ENCODE data around the gene USH2A. TPM values are rescaled to one million over a fixed set of nuclear protein-coding genes. Genes with fewer than 3 reads are reported as not detected.

The USH2A gene
- total RNA-seq, 1 experiment from 2014 or later: not detected

- no peaks in the 10 kb centered on the region for H4K20me1 ChIP-seq (ENCODE audit: insufficient read depth)
These were observed 779.5 kb downstream of the USH2A start for GRCh38 chr1:215643592-215644321.

More at GRCh38 chr1:215643592-215644321, 779.5 kb downstream of the USH2A start:
- Histone ChIP-seq H3K79me2 (ENCODE audit: insufficient read depth, low read length) (no peaks in the 10 kb centered on the region), H3K9me2 (ENCODE audit: insufficient read depth) (no peaks in the 10 kb centered on the region), H3K9me3 (ENCODE audit: control insufficient read depth in 1 of 2, insufficient read depth in 1 of 2, low read depth in 1 of 2, low read length in 2 of 2) (no peaks in the 10 kb centered on the region), H3K27ac (ENCODE audit: low read depth, low read length) (no peak overlapping the region), H3K4me1 (ENCODE audit: control insufficient read depth in 1 of 2, insufficient read depth in 2 of 2, low read length in 2 of 2) (no peaks in the 10 kb centered on the region), H3K4me2 (ENCODE audit: low read length) (no peak overlapping the region), H3K4me3 (replicated peaks in 1 of 2; ENCODE audit: low read depth in 1 of 2, low read length in 2 of 2) (no peak overlapping the region), H3K27me3 (ENCODE audit: insufficient read depth, low read length) (no peaks in the 10 kb centered on the region), H3K36me3 (ENCODE audit: control insufficient read depth in 1 of 2, insufficient read depth in 2 of 2, low read length in 2 of 2) (no peaks in the 10 kb centered on the region), H3K9ac (ENCODE audit: low read length) (no peak overlapping the region), H2AFZ (ENCODE audit: low read depth, low read length, poor library complexity, severe bottlenecking) (no peak overlapping the region)
- DNase-seq (ENCODE audit: low read depth, low spot score) (no peak), ATAC-seq (no peak)
- CTCF ChIA-PET: no interaction called here
- RAD21 ChIA-PET (ENCODE audit: low non-redundant PET in 1 of 2, low total read pairs in 2 of 2, uncharacterized antibody in 2 of 2, unreplicated experiment in 2 of 2): no interaction called here
- POLR2A ChIA-PET: no interaction called here
- TF ChIP-seq ATF3 (IDR thresholded peaks at IDR 0.05) (no peak), SP1 (IDR thresholded peaks at IDR 0.05; ENCODE audit: low read depth) (no peak), TCF7L2 (IDR thresholded peaks at IDR 0.05; ENCODE audit: borderline replicate concordance, extremely low read depth, insufficient read depth, insufficient read length) (no peak), YY1 (IDR thresholded peaks at IDR 0.05; ENCODE audit: extremely low read depth, insufficient replicate concordance, low read depth, low read length) (no peak), SIN3A (IDR thresholded peaks at IDR 0.05; ENCODE audit: low read depth) (no peak), POLR2AphosphoS5 (IDR thresholded peaks at IDR 0.05; ENCODE audit: low read depth, low read length) (no peak), SRF (IDR thresholded peaks at IDR 0.05; ENCODE audit: low read depth) (no peak), CTCF (IDR thresholded peaks at IDR 0.05 in 2 of 3, conservative IDR thresholded peaks at IDR 0.05 in 1 of 3; ENCODE audit: borderline replicate concordance in 1 of 3, insufficient read depth in 1 of 3, low read depth in 2 of 3, low read length in 2 of 3) (no peak)
- intact Hi-C loops (cut with micrococcal nuclease): no loop called here
- no TSS peak for BruUV-seq (replicated peaks)

Data from HCT116 (cell line).